M059J (cell line): ENCODE results near the gene SMU1. TPM values are rescaled to one million over a fixed set of nuclear protein-coding genes. Genes with fewer than 3 reads are reported as not detected.
"Not testable (repeated sequence)": the region's sequence is repeated elsewhere in the genome, so short reads cannot be mapped to it uniquely, and the experiment has no call there.

ENCODE experiments used
- DNase-seq: peaks from one replicate; pipeline ENCODE4 v3.0.0-alpha.2; 2012; ENCODE audit warnings: low read depth
- total RNA-seq: library from RNA; depleted of rRNA; stranded (reverse); fragments of >200 nt; shearing (Covaris generic); gene quantifications from 2 replicates; pipeline ENCODE4 v1.2.3, GENCODE V29; 2014

SMU1 gene
- total RNA-seq, 1 experiment from 2014 or later: 36.0 TPM

- no peak for DNase-seq
Observed at GRCh38 chr9:33105504-33105903, 29.0 kb upstream of the SMU1 start.

DNA sequence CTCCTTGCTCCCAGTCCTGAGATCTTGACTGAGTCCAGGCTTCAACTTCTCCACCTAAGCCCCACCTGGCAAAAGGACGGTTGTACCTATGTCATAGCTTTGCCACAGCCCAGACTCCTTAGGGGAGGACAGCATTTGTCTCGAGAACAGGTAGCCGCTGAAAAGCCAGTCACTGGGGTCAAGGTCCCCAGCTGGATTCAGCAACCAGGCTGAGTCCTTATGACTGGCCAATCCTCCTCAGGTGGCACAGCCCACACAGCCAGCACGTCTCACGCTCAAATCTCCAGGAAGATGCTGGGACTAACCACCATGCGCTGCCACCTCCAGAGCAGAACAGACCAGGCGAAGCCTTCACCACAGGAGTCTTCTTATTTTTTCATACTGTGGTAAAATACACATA is 27.9 kb upstream of the SMU1 start:
- DNase-seq: no peak

GRCh38 chr9:33103501-33104281 is 27.2 kb upstream of the SMU1 start:
- no peak for DNase-seq

- DNase-seq: no peak
Observed at GRCh38 chr9:33102551-33103210, 26.2 kb upstream of the SMU1 start.

GRCh38 chr9:33101104-33101951 is 24.9 kb upstream of the SMU1 start:
- DNase-seq: peak; percentile 96

DNA sequence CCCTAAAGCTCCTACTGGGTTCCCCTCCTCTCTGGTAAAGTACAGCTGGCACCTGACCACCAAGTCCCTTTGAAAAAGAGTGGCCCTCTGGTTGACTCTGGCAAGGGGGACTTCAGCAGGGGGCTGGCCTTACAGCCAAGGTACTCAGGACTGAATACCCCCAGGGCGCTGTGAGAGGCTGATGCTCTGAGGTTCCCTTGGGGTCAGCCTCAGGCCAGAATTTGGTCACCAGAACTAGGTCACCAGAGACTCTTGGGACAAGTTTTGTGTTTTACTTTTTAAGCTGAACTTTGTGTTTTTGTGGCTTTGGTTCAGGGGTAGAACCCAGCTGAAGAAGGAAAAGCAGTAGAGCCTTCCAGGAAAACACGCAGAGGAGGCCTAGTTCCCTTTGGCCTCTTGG is 23.3 kb upstream of the SMU1 start:
- no peak for DNase-seq

DNA sequence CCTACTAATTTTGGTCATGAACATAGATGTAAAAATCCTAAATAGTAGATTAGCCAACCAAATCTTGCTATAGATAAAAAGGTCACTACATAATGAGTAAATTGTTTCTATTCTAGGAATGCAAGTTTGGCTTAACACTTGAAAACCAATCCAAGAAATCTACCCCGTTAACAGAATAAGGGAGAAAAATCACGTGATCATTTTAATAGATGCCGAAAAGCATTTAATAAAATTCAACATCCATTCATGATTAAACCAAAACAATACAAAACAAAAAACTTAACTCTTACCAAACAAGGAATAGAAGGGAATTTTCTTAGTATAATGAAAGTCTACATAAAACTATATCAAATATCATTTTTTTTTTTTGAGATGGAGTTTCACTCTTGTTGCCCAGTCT is 20.7 kb upstream of the SMU1 start:
- no peak for DNase-seq

- no peak for DNase-seq
Observed at GRCh38 chr9:33092634-33093033, 16.2 kb upstream of the SMU1 start.

- DNase-seq: not testable (repeated sequence)
Observed at GRCh38 chr9:33085672-33086071, 9.2 kb upstream of the SMU1 start.

DNA sequence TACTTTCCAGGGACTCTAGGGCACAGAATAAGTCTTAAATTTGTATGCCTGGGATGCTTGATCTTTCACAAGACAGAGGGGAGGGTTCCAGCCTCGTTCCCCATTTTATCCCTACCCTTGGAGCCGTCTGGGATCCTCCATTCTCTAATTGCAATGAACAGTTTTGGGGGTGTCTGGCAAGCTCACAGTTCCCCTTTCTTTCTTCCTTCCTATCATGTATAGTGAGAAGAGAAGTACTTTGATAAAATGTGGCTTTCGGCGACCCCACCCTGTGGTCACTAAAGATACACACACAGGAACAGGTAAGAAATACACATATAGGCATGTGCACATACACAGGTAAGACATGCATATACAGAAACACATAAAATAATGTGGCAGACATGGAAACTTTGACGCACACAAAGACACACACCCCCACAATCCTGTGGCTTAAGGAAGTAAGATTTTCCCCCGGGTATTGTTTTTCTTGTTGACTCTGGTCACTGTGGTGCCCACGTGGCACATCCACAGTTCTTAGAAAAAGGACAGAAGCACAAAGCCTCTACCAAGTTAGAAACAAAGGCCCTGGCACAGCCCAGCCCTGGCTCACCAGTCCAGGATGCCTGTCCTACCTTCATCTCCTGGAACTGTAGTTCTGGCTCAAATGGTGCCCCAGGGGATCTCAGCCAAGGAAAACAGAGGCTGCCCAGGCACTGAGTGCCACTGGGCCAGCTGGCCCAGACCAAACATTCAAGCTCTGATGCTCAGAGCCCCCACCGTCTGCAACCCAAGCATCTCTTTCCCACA is 6.3 kb upstream of the SMU1 start:
- peak; percentile 53 for DNase-seq

GRCh38 chr9:33082128-33082527 is 5.7 kb upstream of the SMU1 start:
- DNase-seq: no peak

- peak; percentile 88 for DNase-seq
Observed at GRCh38 chr9:33081128-33081851, 4.8 kb upstream of the SMU1 start.

DNA sequence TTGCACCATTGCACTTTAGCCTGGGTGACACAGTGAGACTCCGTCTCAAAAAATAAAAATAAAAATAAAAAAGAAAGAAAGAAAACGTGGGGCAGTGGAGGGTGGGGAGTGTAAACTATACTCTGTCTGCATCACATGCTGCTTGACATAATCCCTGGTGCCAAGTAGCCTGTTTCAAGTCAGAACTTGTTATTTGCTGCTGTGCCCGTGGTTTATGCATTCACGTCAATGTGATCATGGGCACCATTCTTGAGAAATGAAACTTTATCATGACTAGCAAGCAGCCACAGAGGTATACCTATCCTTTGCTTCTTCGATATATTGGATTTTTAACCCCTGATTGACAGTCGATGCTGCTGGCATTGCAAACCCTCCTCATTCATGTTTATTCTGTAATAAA is 4.1 kb upstream of the SMU1 start:
- no peak for DNase-seq

DNA sequence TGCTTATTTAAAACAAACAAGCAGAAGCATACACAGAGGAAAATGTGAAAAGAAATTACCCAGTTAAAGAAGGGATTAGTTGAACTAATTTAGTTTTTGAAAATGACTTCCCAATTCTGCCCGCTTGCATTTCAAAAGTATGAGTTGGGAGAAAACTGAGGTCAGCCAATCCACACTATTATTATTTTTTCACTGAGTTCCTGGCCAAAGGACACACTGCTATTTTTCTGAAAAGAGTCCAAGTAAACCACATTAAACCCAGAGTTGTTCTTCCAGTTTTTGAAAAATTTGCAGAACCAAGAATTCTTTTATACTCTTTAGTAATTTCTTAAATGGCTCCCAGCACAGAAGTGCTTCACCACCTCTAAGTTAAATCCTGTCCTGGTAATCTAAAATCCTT is 7.5 kb downstream of the SMU1 start:
- no peak for DNase-seq

- DNase-seq: no peak
Observed at GRCh38 chr9:33065157-33066076, 11.1 kb downstream of the SMU1 start.

- DNase-seq: no peak
Observed at GRCh38 chr9:33051144-33051543, 25.3 kb downstream of the SMU1 start.

- DNase-seq: no peak
Observed at GRCh38 chr9:33049680-33050361, 26.7 kb downstream of the SMU1 start.

DNA sequence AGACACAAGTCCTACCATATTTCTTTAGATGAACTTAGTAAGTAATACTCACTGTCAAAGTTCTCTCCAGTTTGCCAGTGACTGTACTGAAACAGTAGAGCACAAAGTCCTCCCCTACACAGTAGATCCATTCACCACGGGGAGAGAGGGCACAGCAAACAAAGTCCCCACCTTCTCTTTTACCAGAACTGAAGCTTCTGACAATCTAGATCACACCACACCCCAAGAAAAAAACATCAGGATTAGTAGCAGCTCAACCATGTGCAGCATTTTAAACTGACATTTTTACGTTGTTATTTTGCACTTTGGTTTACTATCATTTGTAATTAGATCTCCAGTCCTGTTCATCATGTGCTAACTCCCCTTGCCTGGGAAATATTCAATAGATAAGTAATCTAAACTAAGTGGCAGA is 28.4 kb downstream of the SMU1 start:
- no peak for DNase-seq

- DNase-seq: no peak
Observed at GRCh38 chr9:33046061-33046460, 30.4 kb downstream of the SMU1 start.
